Measurements from ENCODE around the gene SUSD4.

DNA sequence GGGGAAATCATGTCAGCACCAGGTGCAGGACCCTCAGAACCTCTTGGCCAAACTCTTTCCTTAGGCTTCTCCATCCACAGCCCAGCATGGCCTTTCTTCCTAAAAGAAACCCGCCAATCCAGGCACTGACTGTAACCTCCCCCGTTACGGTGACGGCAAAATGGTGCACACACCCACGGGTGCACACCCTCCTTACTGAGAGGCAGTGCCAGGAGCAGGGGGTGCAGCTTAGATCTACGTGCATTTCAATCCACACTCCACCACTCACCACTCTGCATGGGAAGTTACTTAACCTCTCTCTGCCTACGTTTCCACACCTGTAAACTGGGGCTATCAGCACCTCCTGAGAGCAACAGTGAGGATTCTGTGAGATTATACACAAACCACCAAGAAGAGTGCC lies 31.0 kb downstream of the SUSD4 start:
- TF ChIP-seq RAD21 (IDR thresholded peaks at IDR 0.05; ENCODE audit: low read depth), result no peak
- TF ChIP-seq TEAD4 (IDR thresholded peaks at IDR 0.05), result no peak
- TF ChIP-seq CREB1 (IDR thresholded peaks at IDR 0.05; ENCODE audit: low read depth), result no peak
- TF ChIP-seq, protein P1, sequence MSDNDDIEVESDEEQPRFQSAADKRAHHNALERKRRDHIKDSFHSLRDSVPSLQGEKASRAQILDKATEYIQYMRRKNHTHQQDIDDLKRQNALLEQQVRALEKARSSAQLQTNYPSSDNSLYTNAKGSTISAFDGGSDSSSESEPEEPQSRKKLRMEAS (IDR thresholded peaks at IDR 0.05), result no peak
- TF ChIP-seq YY1 (IDR thresholded peaks at IDR 0.05; ENCODE audit: low read depth), result no peak
- TF ChIP-seq REST (IDR thresholded peaks at IDR 0.05; ENCODE audit: low read depth), result no peak
- TF ChIP-seq TAF1 (IDR thresholded peaks at IDR 0.05; ENCODE audit: low read depth), result no peak
- no peak for TF ChIP-seq TCF12 (IDR thresholded peaks at IDR 0.05; ENCODE audit: low read depth)
- no peak for TF ChIP-seq EP300 (IDR thresholded peaks at IDR 0.05; ENCODE audit: borderline replicate concordance)
- TF ChIP-seq, protein P2, sequence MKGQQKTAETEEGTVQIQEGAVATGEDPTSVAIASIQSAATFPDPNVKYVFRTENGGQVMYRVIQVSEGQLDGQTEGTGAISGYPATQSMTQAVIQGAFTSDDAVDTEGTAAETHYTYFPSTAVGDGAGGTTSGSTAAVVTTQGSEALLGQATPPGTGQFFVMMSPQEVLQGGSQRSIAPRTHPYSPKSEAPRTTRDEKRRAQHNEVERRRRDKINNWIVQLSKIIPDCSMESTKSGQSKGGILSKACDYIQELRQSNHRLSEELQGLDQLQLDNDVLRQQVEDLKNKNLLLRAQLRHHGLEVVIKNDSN (IDR thresholded peaks at IDR 0.05), result no peak

Data from Ishikawa (cell line).